Purkinje cell (primary cell): Measurements from ENCODE around the gene CCDC27. TPM values are rescaled to one million over a fixed set of nuclear protein-coding genes. Genes with fewer than 3 reads are reported as not detected.

Experiments used
- polyA plus RNA-seq: library from polyadenylated mRNA; unstranded; fragments of >200 nt; fragmentation: Nextera tagmentation; gene quantifications from 2 replicates; pipeline ENCODE4 v1.2.1, GENCODE V29; 2014

The CCDC27 gene
- not detected in 2 replicates for polyA plus RNA-seq

DNA sequence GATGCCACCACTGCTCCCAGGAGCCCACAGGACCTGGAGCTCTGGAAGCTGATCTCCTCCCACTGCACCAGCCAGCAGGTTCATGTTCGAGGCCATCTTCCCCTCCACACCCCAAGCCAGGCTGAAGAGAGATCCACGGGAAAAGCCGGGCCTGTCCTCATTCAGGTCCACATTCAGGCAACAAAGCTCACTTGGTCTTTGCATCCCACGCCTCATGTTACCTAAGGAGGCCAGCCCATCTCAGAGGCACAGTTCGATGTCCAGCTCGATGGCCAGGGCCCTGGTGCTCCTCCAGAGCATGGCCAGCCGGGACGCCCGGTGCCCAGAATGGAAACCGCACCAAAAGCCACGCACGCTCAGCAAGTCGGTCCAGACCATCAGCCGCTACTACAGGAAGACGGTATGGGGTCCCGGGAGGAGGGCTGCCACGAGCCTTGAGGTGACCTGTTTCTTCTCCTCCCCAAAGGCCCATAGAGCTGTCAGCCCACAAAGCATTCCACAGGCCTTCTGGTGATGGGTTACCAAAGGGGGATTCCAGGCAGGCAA, at the start of gene CCDC27:
CCDC27 (plus strand) TSS at position 51 of the 546 bp plus-strand sequence; CDS start at position 83, 32 bp downstream.

DNA sequence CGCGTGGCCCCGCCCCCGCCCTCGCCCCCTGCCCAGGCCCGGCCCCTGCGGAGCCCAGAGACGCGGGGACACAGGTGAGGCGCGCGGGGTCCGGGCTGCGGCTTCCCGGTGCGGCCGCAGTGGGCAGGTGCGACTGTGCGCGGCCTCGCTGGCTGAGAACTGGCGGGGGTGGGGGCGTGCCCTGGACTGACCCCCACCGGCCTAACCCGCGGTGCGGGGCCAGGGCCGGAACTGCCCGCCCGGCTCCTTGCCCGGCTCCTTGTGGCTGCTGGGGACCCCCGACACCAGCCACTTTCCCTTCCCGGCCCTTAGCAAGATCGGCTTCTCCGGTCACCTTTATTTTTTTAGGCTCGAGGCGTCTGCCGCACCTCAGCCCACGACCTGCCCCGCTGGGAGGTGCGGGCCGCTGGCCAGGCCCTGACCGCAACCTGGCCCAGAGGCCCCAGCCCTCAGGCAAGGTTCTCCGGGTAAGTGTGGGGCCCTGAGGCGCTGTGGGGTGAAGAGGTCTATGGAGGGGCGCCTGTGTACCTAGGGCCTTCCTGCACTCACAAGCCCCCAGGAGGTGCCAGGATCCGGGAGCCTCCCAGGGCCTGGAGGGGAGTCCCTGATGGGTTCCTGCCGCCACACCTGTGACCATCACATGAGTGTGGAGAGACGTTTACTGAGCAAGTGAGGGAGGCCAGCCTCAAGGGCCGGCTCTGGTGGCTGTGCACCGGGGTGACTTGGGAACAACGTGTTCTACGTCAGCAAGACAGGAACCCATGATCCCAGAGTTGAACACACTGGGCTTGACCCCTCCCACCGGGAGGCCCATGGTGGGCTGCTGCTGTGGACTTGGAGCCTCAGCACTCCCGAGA, 20.7 kb downstream of the CCDC27 start, which contains the start of gene SMIM1:
SMIM1 (plus strand) TSS at position 35 of the 857 bp plus-strand sequence. CDS start 2,625 bp downstream, outside the sequence.

DNA sequence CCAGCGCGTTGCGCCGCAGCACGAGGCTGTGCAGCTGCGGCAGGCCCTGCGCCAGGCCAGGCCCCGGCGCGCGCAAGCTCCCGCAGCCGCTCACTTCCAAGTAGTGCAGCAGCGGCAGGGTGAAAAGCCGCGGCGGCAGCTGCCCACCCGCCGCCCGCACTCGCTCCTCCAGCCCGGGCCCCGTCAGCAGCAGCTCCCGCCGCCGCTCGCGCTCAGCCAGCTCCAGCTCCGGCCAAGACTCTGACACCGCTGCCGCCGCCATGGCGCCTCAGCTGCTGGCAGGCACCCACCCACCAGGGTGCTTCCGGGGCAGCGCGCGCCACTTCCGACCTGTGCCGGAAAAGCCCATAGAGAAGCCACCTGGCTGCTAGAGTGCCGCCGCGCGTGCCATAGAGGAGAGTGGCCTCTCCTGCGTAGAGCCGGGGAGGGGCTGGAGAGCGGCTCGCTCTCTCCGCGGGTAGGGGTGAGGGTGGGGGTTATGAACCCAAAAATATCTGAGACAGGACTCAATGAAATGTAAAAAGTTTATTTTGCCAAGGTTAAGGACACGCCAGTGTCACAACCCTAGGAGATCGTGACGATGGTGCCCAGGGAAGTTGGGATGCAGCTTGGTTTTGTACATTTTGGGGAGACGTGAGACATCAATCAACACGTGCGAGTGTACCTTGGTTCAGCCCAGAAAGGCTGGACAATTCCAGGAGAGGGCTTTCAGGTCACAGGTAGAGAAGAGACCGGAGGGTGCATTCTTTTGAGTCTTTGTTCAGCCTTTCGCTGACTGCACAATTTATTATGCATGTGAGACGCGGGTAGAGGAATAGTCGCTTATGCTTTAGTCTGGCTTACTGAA, 44.2 kb downstream of the CCDC27 start, which contains the start of gene LRRC47:
LRRC47 (minus strand) TSS at position 284 of the 847 bp plus-strand sequence; CDS start at position 262, 22 bp downstream.

Other genes with a start within 250 kb of the CCDC27 start
- gene MEGF6, start 140.9 kb upstream of the CCDC27 start, polyA plus RNA-seq = 0.36 TPM in 1 of 2 replicates, not detected in the other
- gene TPRG1L, start 127.4 kb upstream of the CCDC27 start, polyA plus RNA-seq = 25.9 and 28.9 TPM in 2 replicates
- 3.4 and 4.3 TPM in 2 replicates for gene WRAP73, start 102.3 kb upstream of the CCDC27 start, polyA plus RNA-seq
- gene TP73, start 99.9 kb upstream of the CCDC27 start, polyA plus RNA-seq = not detected in 2 replicates
- gene SMIM1, start 20.3 kb downstream of the CCDC27 start, polyA plus RNA-seq = not detected in 2 replicates
- gene LRRC47, start 44.0 kb downstream of the CCDC27 start, polyA plus RNA-seq = 9.6 and 11.7 TPM in 2 replicates
- 22.9 and 26.1 TPM in 2 replicates for gene CEP104, start 104.8 kb downstream of the CCDC27 start, polyA plus RNA-seq
- gene DFFB, start 105.0 kb downstream of the CCDC27 start, polyA plus RNA-seq = 4.1 TPM in 2 replicates
- 15.2 and 20.7 TPM in 2 replicates for gene C1orf174, start 147.8 kb downstream of the CCDC27 start, polyA plus RNA-seq